Upper lobe of left lung (tissue), 6 donors: ENCODE data around the gene COL11A2. TPM values are rescaled to one million over a fixed set of nuclear protein-coding genes. Genes with fewer than 3 reads are reported as not detected.

Source experiments
- ATAC-seq, 2 donors: fragments of 200-7000 bp; cut with Tn5 transposase; one replicate each; pipeline ENCODE4 v1.9.1; 2022; ENCODE audit warnings: mild to moderate bottlenecking in 2 of 2, moderate library complexity in 2 of 2; ENCODE audit not compliant: low FRiP score in 2 of 2
- DNase-seq, 2 donors: peaks; one replicate each; pipeline ENCODE4 v3.0.0-alpha.2; 2019 to 2020
- H3K27ac ChIP-seq, 4 donors: fragments of 200-600 bp; sonication (generic); one replicate each; pipeline ENCODE4 v1.5.1; 2016 to 2019
- H3K27me3 ChIP-seq, 4 donors: fragments of 200-600 bp; sonication (generic); one replicate each; pipeline ENCODE4 v1.5.1; 2017 to 2019
- H3K36me3 ChIP-seq, 4 donors: fragments of 200-600 bp; sonication (generic); one replicate each; pipeline ENCODE4 v1.5.1; 2016 to 2019
- H3K4me1 ChIP-seq, 4 donors: fragments of 200-600 bp; sonication (generic); one replicate each; pipeline ENCODE4 v1.5.1; 2018 to 2019
- H3K4me3 ChIP-seq, 4 donors: fragments of 200-600 bp; sonication (generic); one replicate each; pipeline ENCODE4 v1.5.1; 2017 to 2019; ENCODE audit warnings: mild to moderate bottlenecking in 2 of 4, moderate library complexity in 1 of 4
- H3K9me3 ChIP-seq, 4 donors: fragments of 200-600 bp; sonication (generic); one replicate each; pipeline ENCODE4 v1.5.1; 2018 to 2019
- EP300 ChIP-seq, 4 donors: sonication (generic); formaldehyde crosslinking; IDR thresholded peaks; one replicate each; pipeline ENCODE4 v1.5.1; 2017; ENCODE audit warnings: antibody characterized with exemption in 4 of 4, control low read depth in 2 of 4
- POLR2A ChIP-seq, 4 donors: fragments of 450-650 bp; IDR thresholded peaks; one replicate each; pipeline ENCODE4 v1.5.1; 2016 to 2017; ENCODE audit warnings: antibody characterized with exemption in 4 of 4, mild to moderate bottlenecking in 2 of 4
- POLR2AphosphoS5 ChIP-seq, 2 donors: sonication (generic); formaldehyde crosslinking; IDR thresholded peaks; one replicate each; pipeline ENCODE4 v1.5.1; 2017; ENCODE audit warnings: antibody characterized with exemption in 2 of 2
- WGBS, 2 donors: methylation state at CpG; one replicate each; pipeline ENCODE4 v1.1.5; 2017 to 2018; 5-methylcytosine and 5-hydroxymethylcytosine counted together
- total RNA-seq, 6 donors: library from RNA; depleted of rRNA in 4 of 6; stranded (reverse); fragments of >200 nt in 4 of 6; gene quantifications; one replicate each; pipeline versions ENCODE4 v1.1.0 to v1.2.1, GENCODE V29; 2016 to 2021
- TF ChIP-seq, protein P1 (sequence below), 6 experiments: fragments of 450-650 bp in 4 of 6; fragments of 200-600 bp in 2 of 6; sonication (generic) in 2 of 6; IDR thresholded peaks; one replicate each; pipeline ENCODE4 v1.5.1; 2016 to 2019; ENCODE audit warnings: antibody characterized with exemption in 6 of 6
- donor health status: DM: no; HTN: no; CAD: no; lungs with moderate emphysema.
- donor health status: DM: no; HTN: yes; CAD: no; lungs with severe emphysema.

Gene COL11A2
- total RNA-seq, 6 donors from 2014 or later = 0.20 to 2.1 (median 0.74) TPM

DNA sequence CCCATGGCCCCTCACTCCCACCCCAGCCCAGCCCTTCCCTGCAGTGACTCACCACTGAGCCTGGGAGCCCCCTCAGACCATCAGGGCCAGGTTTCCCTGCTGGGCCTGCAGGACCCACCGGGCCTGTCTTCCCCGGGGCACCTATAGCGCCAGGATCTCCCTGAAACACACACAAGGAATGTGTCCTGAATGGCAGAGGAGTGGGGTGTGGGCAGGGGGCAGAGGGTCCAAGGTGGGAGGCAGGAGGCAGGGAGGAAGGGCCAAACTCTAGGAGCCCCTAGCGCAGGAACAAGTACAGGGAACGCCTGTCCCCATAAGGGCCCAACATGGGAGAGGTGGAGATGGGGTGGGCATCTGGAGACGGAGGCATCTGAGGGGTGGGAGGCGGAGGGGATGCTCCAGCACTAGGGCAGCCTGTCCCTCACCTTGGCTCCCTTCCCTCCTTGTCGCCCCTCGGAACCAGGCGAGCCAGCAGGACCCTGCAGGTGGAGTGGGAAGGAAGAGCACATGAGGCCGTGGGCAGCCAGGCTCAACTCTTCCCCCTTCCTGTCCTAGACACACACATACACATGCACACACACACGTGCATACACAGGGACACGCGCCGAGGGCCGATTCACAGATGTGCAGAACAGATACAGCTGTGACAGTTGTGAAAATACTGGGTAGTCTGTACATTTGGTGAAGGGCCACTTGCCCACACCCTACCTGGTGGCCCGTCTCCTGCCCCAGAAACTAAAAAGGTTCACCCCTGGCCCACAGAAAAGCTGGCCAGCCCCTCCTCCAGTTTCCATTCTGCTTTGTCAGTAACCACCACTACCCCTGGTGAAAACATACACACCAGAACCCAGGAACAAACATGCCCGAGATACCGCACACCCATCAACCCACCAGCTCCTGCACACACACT, 24.6 kb downstream of the COL11A2 start:
- no peaks in the 10 kb centered on the region for H3K27me3 ChIP-seq
- ATAC-seq (no peak), DNase-seq (peak in 1 of 2 donors; percentile 51)
- no peaks in the 10 kb centered on the region for H3K9me3 ChIP-seq
- H3K4me3 ChIP-seq = no peak overlapping the region
- H3K36me3 ChIP-seq = no peaks in the 10 kb centered on the region
- WGBS, 2 donors = 83 to 88% methylated on average over 15 to 19 of the region's 19 CpGs
- TF ChIP-seq, protein P1, sequence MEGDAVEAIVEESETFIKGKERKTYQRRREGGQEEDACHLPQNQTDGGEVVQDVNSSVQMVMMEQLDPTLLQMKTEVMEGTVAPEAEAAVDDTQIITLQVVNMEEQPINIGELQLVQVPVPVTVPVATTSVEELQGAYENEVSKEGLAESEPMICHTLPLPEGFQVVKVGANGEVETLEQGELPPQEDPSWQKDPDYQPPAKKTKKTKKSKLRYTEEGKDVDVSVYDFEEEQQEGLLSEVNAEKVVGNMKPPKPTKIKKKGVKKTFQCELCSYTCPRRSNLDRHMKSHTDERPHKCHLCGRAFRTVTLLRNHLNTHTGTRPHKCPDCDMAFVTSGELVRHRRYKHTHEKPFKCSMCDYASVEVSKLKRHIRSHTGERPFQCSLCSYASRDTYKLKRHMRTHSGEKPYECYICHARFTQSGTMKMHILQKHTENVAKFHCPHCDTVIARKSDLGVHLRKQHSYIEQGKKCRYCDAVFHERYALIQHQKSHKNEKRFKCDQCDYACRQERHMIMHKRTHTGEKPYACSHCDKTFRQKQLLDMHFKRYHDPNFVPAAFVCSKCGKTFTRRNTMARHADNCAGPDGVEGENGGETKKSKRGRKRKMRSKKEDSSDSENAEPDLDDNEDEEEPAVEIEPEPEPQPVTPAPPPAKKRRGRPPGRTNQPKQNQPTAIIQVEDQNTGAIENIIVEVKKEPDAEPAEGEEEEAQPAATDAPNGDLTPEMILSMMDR (IDR thresholded peaks at IDR 0.05) = no peak
- TF ChIP-seq POLR2AphosphoS5 (IDR thresholded peaks at IDR 0.05) = no peak
- TF ChIP-seq EP300 (IDR thresholded peaks at IDR 0.05) = no peak
- no peaks in the 10 kb centered on the region for H3K4me1 ChIP-seq
- no peak overlapping the region for H3K27ac ChIP-seq

DNA sequence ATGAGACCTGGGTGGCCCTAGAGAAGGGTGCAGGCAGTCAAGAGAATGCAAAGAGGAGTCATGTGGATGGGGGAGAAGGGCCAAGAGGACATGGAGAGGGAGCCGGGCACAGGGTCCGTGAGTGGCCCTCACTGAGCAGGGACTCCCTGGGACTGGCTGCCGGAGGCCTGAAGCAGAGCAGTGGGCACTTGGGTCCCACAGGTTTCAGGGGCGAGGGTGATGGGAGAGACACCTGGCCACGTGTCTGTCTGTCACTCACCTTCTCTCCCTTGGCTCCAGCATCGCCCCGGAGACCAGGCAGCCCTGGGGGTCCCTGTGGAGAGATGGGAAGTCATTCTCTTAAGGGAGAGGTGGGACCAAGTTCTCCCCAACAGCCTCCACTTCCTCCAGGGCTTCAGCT, 25.5 kb downstream of the COL11A2 start:
- peaks cover 3 to 5% (median 3%) of the 10 kb centered on the region in 4 donors for H3K4me1 ChIP-seq
- 80 to 81% methylated on average over 2 to 7 of the region's 7 CpGs for WGBS, 2 donors
- ATAC-seq = no peak
- no peak overlapping the region for H3K27ac ChIP-seq
- TF ChIP-seq POLR2AphosphoS5 (IDR thresholded peaks at IDR 0.05) (no peak), POLR2A (IDR thresholded peaks at IDR 0.05) (no peak), EP300 (IDR thresholded peaks at IDR 0.05) (no peak)
- TF ChIP-seq, protein P1 (IDR thresholded peaks at IDR 0.05) = no peak
- H3K4me3 ChIP-seq = no peak overlapping the region
- peak in 1 of 2 donors; percentile 40 for DNase-seq
- H3K27me3 ChIP-seq = no peaks in the 10 kb centered on the region
- H3K9me3 ChIP-seq = no peaks in the 10 kb centered on the region
- no peaks in the 10 kb centered on the region for H3K36me3 ChIP-seq

DNA sequence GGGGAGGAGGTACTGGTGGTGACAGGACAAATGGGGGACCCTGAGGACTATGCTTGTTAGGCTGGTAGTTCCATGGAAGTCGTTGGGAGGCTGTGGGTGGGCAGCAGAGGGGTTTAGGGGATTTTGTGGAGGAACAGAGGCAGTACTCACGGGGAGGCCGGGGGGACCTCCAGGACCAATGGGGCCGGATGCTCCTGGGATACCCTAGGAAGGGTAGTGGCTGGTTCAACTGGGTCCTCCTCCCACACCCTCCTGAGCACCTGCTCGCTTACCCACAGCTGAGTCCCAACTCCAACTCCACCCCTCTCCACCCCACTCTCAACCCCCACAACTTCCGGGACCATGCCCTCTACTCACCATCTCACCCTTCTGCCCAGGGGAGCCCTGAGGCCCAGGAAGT, 25.9 kb downstream of the COL11A2 start:
- Histone ChIP-seq H3K27ac (no peak overlapping the region), H3K4me3 (no peak overlapping the region), H3K4me1 (peaks cover 6 to 9% (median 7%) of the 10 kb centered on the region in 4 donors), H3K9me3 (no peaks in the 10 kb centered on the region), H3K36me3 (no peaks in the 10 kb centered on the region), H3K27me3 (no peaks in the 10 kb centered on the region)
- TF ChIP-seq EP300 (IDR thresholded peaks at IDR 0.05) (no peak), POLR2A (IDR thresholded peaks at IDR 0.05) (no peak), POLR2AphosphoS5 (IDR thresholded peaks at IDR 0.05) (no peak)
- TF ChIP-seq, protein P1 (IDR thresholded peaks at IDR 0.05) = no peak
- 84 to 87% methylated on average over 6 of the region's 6 CpGs for WGBS, 2 donors
- ATAC-seq = no peak
- no peak for DNase-seq

DNA sequence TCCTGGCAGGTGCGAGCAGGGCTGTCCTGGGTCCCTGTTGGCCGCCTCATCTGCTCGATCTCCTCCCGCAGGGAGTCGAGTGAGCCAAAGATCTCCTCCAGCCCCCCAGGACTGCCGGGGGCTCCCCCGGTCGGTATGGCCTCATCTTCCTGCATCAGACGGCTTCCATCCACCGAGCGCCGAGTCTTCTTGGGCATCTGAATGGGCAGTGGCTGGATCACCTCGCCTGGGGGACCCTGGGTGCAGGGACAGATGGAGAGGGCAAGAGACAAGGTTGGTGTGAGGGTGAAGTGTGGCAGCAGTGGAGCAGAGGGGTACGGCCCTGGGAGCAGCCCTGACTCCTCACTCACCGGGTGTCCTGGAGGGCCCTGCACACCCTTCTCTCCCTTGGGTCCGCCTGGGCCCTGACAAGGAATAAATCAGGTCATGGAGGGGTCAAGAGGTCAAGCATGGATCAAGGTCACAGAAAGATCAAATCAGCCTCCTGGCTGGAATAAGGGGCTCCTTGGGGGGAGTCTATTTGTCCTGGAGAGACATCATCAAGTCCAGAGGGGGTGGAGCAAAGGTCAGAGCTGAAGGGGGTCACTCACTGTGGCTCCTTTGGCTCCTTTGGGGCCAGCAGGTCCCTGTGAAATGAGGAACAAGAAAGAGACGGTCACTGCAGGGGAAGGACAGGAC, 26.5 kb downstream of the COL11A2 start:
- DNase-seq = peak in 1 of 2 donors; percentile 72
- WGBS, 2 donors = 72 to 88% methylated on average over 9 to 17 of the region's 17 CpGs

DNA sequence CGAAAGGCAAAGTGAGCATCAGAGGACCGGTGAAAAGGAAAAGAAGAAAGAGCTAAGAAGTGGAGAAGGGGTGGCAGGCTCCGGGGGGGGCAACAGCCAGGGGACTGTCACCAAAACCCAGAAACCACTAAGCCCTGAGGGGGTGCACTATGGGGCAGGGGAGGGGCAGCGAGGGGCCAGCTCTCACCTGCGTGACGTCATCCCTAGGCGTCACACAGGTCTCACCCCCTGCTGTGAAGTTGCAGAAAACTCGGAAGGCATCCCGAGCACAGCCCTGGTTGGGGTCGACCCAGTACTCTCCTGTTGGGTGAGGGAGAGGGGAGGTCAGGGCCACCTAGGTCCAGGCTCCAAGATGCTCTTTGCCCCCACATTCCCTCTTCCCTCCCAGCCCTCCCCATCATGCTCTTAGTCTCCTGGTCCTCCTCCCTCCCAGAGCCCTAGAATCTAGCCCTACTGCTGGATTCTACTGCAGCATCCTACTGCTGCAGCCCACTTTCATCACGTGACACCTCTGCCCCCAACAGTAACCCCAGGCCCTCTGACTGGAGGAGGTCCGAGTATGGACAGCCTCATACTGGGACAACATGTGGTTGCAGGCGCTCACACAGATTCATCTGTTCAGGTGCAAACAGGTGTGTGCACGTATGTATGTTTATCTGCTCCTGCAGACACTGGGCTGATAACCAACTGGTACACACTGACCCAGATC, 27.4 kb downstream of the COL11A2 start:
- Histone ChIP-seq H3K27ac (no peak overlapping the region), H3K27me3 (no peaks in the 10 kb centered on the region), H3K4me3 (no peak overlapping the region), H3K4me1 (peaks cover 14 to 18% (median 16%) of the 10 kb centered on the region in 4 donors), H3K9me3 (no peaks in the 10 kb centered on the region), H3K36me3 (no peaks in the 10 kb centered on the region)
- 64 to 69% methylated on average over 14 of the region's 14 CpGs for WGBS, 2 donors
- DNase-seq (no peak), ATAC-seq (no peak)
- TF ChIP-seq POLR2AphosphoS5 (IDR thresholded peaks at IDR 0.05) (no peak), POLR2A (IDR thresholded peaks at IDR 0.05) (no peak), EP300 (IDR thresholded peaks at IDR 0.05) (no peak)
- TF ChIP-seq, protein P1 (IDR thresholded peaks at IDR 0.05) = no peak

More for the DNA sequence above, 26.5 kb downstream of the COL11A2 start:
- Histone ChIP-seq H3K36me3 (no peaks in the 10 kb centered on the region), H3K4me3 (no peak overlapping the region), H3K27me3 (no peaks in the 10 kb centered on the region), H3K9me3 (no peaks in the 10 kb centered on the region), H3K27ac (no peak overlapping the region), H3K4me1 (peaks cover 12 to 15% (median 13%) of the 10 kb centered on the region in 4 donors)
- no peak for TF ChIP-seq POLR2A (IDR thresholded peaks at IDR 0.05)
- ATAC-seq = no peak
